Measurements from ENCODE around the gene GPS2.

The GPS2 gene

GRCh38 chr17:7290685-7291084 is 24.5 kb downstream of the GPS2 start:
- H3K4me3 ChIP-seq (ENCODE audit: low read length), result no peak overlapping the region
- no peak for DNase-seq (ENCODE audit: low read depth)
- TF ChIP-seq CTCF (IDR thresholded peaks at IDR 0.05; ENCODE audit: insufficient read depth, low read depth, low read length, missing control alignments), result no peak

- TF ChIP-seq CTCF (IDR thresholded peaks at IDR 0.05; ENCODE audit: insufficient read depth, low read depth, low read length, missing control alignments), result no peak
- H3K4me3 ChIP-seq (ENCODE audit: low read length), result no peak overlapping the region
- DNase-seq (ENCODE audit: low read depth), result no peak
Measured at GRCh38 chr17:7290166-7290565, 25.0 kb downstream of the GPS2 start.

DNA sequence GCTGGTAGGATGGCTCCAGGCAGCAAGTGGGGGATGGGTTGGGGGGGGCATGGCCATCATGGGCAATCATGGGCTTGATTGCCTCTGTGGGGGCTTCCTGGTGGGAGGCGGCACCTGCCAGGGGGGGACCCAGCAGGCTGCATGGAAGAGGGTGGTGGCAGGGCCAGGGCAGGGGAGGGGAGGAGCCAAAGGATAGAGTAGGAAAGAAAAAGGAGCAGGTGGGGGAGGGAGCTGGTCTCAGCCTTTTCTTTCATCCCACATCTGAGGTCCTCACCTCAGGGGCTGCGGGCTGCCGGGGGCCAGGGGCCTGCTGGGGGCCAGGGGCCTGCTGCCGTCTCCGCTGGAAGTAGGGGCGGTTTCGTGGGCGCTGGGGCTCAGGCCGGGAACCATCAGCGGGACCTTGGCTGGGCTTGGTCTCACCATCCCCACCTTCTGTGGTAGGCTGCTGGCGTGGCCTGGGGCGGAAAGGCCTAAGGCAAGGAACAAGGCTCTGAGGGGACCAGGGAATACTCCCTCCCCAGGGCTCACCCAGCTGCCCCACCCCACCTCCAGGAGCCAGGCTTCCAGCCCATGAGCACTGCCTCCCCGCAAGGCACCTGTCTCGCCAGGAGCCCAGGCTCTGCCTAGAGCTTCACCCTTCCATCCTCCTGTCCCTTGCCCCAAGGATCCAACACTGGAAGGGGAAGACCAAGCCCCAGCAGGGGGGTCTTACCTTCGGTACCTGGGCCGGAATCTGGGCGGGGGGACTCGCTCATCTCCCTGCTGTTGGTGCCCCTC is 25.7 kb downstream of the GPS2 start:
- no peak for TF ChIP-seq CTCF (IDR thresholded peaks at IDR 0.05; ENCODE audit: insufficient read depth, low read depth, low read length, missing control alignments)
- no peak overlapping the region for H3K4me3 ChIP-seq (ENCODE audit: low read length)
- DNase-seq (ENCODE audit: low read depth), result no peak

GRCh38 chr17:7285679-7286078 is 29.5 kb downstream of the GPS2 start:
- DNase-seq (ENCODE audit: low read depth), result no peak
- TF ChIP-seq CTCF (IDR thresholded peaks at IDR 0.05; ENCODE audit: insufficient read depth, low read depth, low read length, missing control alignments), result no peak
- H3K4me3 ChIP-seq (ENCODE audit: low read length), result no peak overlapping the region

DNA sequence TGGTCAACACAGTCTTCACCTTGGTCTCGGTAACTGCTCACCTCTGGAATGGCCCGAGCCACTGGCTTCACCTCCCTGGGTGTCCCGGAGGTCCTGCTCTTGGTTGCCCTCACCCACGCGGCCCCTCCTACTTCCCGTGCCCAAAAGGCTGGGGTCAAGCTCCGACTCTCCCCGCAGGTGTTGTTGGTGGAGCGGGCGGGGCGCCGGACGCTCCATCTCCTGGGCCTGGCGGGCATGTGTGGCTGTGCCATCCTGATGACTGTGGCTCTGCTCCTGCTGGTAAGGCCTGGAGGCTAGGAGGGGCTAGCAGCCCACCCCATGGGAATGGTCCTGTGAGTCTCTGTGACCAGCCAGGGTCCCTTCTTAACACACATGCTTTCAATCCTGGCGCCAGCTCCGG is 30.2 kb downstream of the GPS2 start:
- no peak overlapping the region for H3K4me3 ChIP-seq (ENCODE audit: low read length)
- no peak for TF ChIP-seq CTCF (IDR thresholded peaks at IDR 0.05; ENCODE audit: insufficient read depth, low read depth, low read length, missing control alignments)
- DNase-seq (ENCODE audit: low read depth), result no peak

DNA sequence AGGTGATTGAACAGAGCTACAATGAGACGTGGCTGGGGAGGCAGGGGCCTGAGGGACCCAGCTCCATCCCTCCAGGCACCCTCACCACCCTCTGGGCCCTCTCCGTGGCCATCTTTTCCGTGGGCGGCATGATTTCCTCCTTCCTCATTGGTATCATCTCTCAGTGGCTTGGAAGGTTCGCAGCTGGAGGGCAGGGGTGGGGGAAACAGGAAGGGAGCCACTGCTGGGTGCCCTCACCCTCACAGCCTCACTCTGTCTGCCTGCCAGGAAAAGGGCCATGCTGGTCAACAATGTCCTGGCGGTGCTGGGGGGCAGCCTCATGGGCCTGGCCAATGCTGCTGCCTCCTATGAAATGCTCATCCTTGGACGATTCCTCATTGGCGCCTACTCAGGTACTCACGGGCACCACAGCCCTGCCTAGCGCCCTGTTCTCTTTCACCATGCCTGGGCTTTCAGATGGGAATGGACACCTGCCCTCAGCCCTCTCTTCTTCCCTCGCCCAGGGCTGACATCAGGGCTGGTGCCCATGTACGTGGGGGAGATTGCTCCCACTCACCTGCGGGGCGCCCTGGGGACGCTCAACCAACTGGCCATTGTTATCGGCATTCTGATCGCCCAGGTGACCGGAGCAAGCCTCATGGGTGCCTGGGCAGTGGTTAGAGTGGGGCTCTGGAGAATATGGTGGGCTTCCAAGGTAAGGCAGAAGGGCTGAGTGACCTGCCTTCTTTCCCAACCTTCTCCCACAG is 31.5 kb downstream of the GPS2 start:
- no peak for TF ChIP-seq CTCF (IDR thresholded peaks at IDR 0.05; ENCODE audit: insufficient read depth, low read depth, low read length, missing control alignments)
- H3K4me3 ChIP-seq (ENCODE audit: low read length), result no peak overlapping the region
- DNase-seq (ENCODE audit: low read depth), result no peak
